GM19099 (cell line): ENCODE data around the gene KIF2A.

Experiments used
- POLR2A ChIP-seq: IDR thresholded peaks from 3 replicates; pipeline ENCODE4 v1.6.1; 2011; ENCODE audit warnings: low read depth; ENCODE audit not compliant: insufficient read length; ENCODE audit errors: extremely low read depth

The KIF2A gene

DNA sequence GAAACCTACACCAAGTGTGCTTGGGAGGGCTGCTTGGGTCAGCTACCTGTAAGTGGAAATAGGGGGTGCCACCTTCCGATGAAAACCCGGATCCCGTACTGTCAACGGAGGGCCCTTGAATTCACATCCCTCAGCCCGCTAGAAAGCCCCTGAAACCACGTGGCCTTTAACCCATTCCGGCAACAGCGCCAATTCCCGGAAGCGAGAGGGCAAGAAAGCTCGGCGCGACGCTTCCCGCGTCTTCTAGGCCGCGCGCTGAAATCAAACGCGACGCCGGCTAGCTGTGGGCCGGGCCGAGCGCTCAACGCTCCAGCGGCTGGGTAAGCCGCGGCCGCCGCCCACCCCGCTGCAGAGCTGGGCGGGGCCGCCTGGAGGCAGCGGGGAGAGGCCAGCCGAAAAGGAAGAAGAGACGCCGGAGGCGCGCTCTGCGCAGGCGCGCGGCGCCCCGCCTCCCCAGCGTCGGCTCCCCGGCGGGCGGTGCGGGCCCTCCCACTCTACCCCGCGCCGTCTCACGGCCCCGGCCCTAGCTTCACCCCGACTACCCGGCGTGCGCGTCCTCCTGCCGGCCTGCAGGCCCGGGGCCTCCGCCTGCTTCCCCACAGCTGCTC is at the start of gene KIF2A:
KIF2A (plus strand) TSS at position 492 of the 608 bp plus-strand sequence. CDS start 267 bp downstream, outside the sequence.
- TF ChIP-seq POLR2A = peak; percentile 63

DNA sequence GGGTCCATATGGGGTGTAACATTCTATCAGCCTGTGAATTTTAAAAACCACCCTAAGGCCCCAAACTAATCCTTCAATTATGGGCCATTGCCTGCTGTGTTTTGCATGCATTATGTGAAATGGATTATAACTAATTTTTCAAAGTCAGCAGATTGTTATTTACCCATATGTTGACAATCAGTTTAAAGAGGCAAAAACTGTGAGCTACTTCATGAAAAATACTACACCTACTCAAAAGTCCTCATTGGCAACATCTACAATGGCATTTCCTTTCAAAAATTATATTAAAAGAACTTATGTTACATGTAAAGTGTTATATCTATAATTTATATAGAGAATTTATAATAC is 49.0 kb upstream of the KIF2A start:
- no peak for TF ChIP-seq POLR2A

- no peak for TF ChIP-seq POLR2A
These were observed 47.4 kb upstream of the KIF2A start for GRCh38 chr5:62258654-62259053.

- no peak for TF ChIP-seq POLR2A
These were observed 46.2 kb upstream of the KIF2A start for GRCh38 chr5:62259699-62260250.

- TF ChIP-seq POLR2A = no peak
These were observed 45.5 kb upstream of the KIF2A start for GRCh38 chr5:62260513-62260912.

GRCh38 chr5:62263401-62263800 is 42.6 kb upstream of the KIF2A start:
- no peak for TF ChIP-seq POLR2A

DNA sequence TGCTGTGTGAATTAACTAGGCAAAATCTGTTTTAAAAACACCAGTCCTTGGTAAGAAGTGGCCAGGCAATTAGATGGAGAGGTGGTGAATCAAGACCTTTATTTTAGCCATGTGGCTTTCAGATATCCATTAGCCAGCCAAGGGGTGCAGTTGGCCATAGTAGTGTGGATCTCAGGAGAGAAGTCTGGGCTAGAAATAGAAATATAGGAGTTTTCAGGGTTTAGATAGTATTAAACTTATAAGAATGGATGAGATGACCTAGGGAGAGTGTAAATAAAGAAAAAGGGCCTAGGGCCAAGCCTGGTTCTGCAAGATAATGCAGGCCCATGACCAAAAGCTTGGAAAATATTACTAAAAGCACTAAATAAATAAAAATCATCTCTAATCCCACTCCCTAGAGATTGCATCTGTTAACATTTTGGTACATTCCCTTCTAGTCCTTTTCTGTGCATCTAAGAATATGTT is 40.3 kb upstream of the KIF2A start:
- no peak for TF ChIP-seq POLR2A

DNA sequence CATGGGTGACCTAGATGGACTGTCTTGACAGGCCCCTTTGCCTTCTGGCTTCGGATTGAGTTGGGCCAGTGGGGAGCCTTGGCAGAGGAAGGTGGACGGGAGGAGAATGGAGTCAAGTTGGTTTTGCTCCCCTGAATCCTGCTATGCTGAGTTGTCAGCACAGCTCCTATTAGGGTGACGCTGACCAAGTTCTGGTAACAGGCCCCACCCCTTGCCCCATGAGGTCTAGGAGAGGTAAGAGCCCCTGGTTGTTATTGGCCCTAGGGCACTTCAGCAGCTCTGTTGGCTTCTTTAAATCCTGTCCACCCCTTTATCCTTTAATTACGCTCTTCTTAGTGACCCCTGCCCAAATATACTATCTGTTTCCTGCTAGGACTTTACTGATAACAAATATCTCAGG is 39.4 kb upstream of the KIF2A start:
- TF ChIP-seq POLR2A = no peak

DNA sequence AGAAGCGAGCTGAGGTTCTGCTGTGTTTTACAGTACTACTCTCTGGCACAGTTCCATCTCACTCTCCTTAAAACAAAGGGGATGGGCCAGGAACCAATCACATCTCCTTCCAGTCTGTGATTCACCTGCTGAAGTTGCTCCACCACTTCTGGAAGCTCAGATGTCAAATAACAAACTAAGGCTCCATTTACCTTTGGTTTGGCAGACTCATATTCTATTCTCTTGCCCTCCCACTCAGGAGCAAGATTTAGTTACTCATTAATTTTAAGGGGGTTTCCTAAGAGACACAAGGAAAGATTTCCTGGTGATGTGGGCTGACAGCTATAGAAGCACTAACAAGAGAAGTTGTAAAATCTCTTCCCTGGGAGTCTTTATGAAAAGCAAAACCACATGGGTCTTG is 37.8 kb upstream of the KIF2A start:
- no peak for TF ChIP-seq POLR2A

- TF ChIP-seq POLR2A = no peak
These were observed 37.2 kb upstream of the KIF2A start for GRCh38 chr5:62268792-62269191.

- no peak for TF ChIP-seq POLR2A
These were observed 34.6 kb upstream of the KIF2A start for GRCh38 chr5:62271370-62271769.

DNA sequence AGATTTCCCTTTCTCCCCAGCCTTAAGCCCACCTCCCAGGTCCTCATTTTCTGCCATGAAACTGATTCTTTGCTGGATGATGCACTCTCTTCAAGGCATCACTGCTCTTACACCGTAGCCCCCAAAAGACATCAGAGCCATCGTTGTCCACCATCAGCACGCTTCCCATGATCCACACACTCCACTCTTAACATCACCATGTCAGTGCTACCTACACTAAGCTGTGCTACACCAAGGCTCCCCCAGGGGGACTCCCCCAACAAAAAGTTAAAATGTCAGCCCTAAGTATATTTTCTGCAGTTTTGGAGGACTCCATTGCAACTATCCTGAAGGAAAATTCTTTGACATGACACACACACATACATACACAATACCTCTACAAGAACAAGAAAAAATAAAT is 34.1 kb upstream of the KIF2A start:
- TF ChIP-seq POLR2A = no peak

- no peak for TF ChIP-seq POLR2A
These were observed 32.3 kb upstream of the KIF2A start for GRCh38 chr5:62273687-62274086.

DNA sequence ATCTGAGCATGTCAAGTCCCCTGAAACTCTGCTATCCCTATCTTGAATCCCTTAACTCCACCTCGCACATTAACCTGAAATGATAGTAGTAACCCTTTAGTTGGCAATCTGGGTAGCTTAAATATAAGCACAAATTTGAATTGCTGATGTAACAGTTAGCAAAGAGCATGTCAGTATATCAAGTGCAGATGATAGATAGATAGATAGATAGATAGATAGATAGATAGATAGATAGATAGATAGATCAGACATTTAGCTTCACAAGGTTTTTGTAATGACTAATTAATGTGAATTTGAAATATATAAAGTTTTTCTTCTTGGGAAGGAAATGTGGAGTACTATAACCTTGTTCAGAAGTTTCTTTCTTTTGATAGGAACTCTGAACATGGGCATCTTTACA is 30.4 kb upstream of the KIF2A start:
- TF ChIP-seq POLR2A = no peak

GRCh38 chr5:62281411-62281810 is 24.6 kb upstream of the KIF2A start:
- TF ChIP-seq POLR2A = no peak

GRCh38 chr5:62282064-62282463 is 23.9 kb upstream of the KIF2A start:
- TF ChIP-seq POLR2A = no peak

DNA sequence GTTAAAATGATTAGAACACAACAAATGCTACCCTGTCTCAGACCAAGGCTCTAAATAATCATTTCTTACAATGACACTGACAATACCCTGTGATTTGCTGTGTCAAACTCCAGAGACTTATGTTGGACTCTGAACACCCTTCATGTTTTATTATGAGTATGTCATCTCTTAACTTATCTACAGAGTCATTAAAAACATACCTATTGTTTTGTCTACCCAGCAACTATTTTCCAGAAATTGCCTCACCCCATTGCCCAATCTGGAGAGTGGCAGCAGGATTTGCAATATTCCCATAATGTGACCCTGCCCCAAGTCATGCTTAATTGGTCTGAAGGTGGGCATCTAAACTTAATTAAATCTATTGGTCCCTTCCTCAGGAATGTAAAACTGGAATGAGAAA is 23.0 kb upstream of the KIF2A start:
- TF ChIP-seq POLR2A = no peak

- no peak for TF ChIP-seq POLR2A
These were observed 22.1 kb upstream of the KIF2A start for GRCh38 chr5:62283861-62284260.
